Measurements from ENCODE around the gene GPR137. TPM values are rescaled to one million over a fixed set of nuclear protein-coding genes. Genes with fewer than 3 reads are reported as not detected.
A peak's percentile ranks its signal among the peaks of the same experiment; 100 is the strongest.

The GPR137 gene
- total RNA-seq, 2 donors from 2014 or later: 34.2 to 37.6 TPM

- Mint-ChIP-seq H3K27ac (no peak overlapping the region), H3K9me3 (no peaks in the 10 kb centered on the region), H3K36me3 (no peaks in the 10 kb centered on the region)
- ATAC-seq (no peak), DNase-seq (ENCODE audit: low spot score in 2 of 2) (no peak)
Observed at GRCh38 chr11:64258356-64258755, 27.3 kb upstream of the GPR137 start.

- H3K27ac Mint-ChIP-seq: peak overlapping the region; percentile 14 to 47
- H3K9me3 Mint-ChIP-seq: no peaks in the 10 kb centered on the region
- no peaks in the 10 kb centered on the region for H3K36me3 Mint-ChIP-seq
- DNase-seq (ENCODE audit: low spot score in 2 of 2) (no peak), ATAC-seq (no peak)
Observed at GRCh38 chr11:64258946-64259532, 26.6 kb upstream of the GPR137 start.

GRCh38 chr11:64259533-64260067 lies 26.0 kb upstream of the GPR137 start:
- no peaks in the 10 kb centered on the region for H3K36me3 Mint-ChIP-seq
- ATAC-seq (peak in 1 of 2 donors; percentile 69), DNase-seq (ENCODE audit: low spot score in 2 of 2) (no peak)
- H3K9me3 Mint-ChIP-seq: no peaks in the 10 kb centered on the region
- peak overlapping the region; percentile 14 to 47 for H3K27ac Mint-ChIP-seq

GRCh38 chr11:64260147-64260708 lies 25.4 kb upstream of the GPR137 start:
- Mint-ChIP-seq H3K36me3 (no peaks in the 10 kb centered on the region), H3K27ac (peak overlapping the region in 1 of 2 donors; percentile 14), H3K9me3 (no peaks in the 10 kb centered on the region)
- DNase-seq (ENCODE audit: low spot score in 2 of 2) (no peak), ATAC-seq (peak in 1 of 2 donors; percentile 52)

- Mint-ChIP-seq H3K27ac (no peak overlapping the region), H3K36me3 (no peaks in the 10 kb centered on the region)
- no peak for ATAC-seq
Observed at GRCh38 chr11:64261556-64262080, 24.0 kb upstream of the GPR137 start.

GRCh38 chr11:64262271-64263002 lies 23.2 kb upstream of the GPR137 start:
- Mint-ChIP-seq H3K36me3 (no peaks in the 10 kb centered on the region), H3K27ac (no peak overlapping the region), H3K9me3 (no peaks in the 10 kb centered on the region)
- ATAC-seq (no peak), DNase-seq (ENCODE audit: low spot score in 2 of 2) (no peak)

More at GRCh38 chr11:64261556-64262080, 24.0 kb upstream of the GPR137 start:
- H3K9me3 Mint-ChIP-seq: no peaks in the 10 kb centered on the region
- DNase-seq (ENCODE audit: low spot score in 2 of 2): no peak

- Mint-ChIP-seq H3K36me3 (no peaks in the 10 kb centered on the region), H3K27ac (no peak overlapping the region), H3K9me3 (no peaks in the 10 kb centered on the region)
- ATAC-seq (no peak), DNase-seq (ENCODE audit: low spot score in 2 of 2) (no peak)
Observed at GRCh38 chr11:64263021-64263946, 22.4 kb upstream of the GPR137 start.

- Mint-ChIP-seq H3K36me3 (peaks cover 0 to 4% of the 10 kb centered on the region in 2 donors), H3K9me3 (no peaks in the 10 kb centered on the region), H3K27ac (no peak overlapping the region)
- no peak for ATAC-seq
- no peak for DNase-seq (ENCODE audit: low spot score in 2 of 2)
Observed at GRCh38 chr11:64263947-64264317, 21.7 kb upstream of the GPR137 start.

- H3K27ac Mint-ChIP-seq: no peak overlapping the region
- H3K9me3 Mint-ChIP-seq: no peaks in the 10 kb centered on the region
- no peak for ATAC-seq
- H3K36me3 Mint-ChIP-seq: peaks cover 0 to 8% of the 10 kb centered on the region in 2 donors
- no peak for DNase-seq (ENCODE audit: low spot score in 2 of 2)
Observed at GRCh38 chr11:64264371-64264852, 21.2 kb upstream of the GPR137 start.

GRCh38 chr11:64265176-64266160 lies 20.2 kb upstream of the GPR137 start:
- no peak for DNase-seq (ENCODE audit: low spot score in 2 of 2)
- ATAC-seq: no peak
- H3K27ac Mint-ChIP-seq: no peak overlapping the region

GRCh38 chr11:64266339-64266738 lies 19.3 kb upstream of the GPR137 start:
- Mint-ChIP-seq H3K27ac (no peak overlapping the region), H3K9me3 (no peaks in the 10 kb centered on the region), H3K36me3 (peaks cover 10 to 14% of the 10 kb centered on the region in 2 donors)
- ATAC-seq: no peak
- DNase-seq (ENCODE audit: low spot score in 2 of 2): no peak

More at GRCh38 chr11:64265176-64266160, 20.2 kb upstream of the GPR137 start:
- H3K36me3 Mint-ChIP-seq: peaks cover 9 to 14% of the 10 kb centered on the region in 2 donors
- no peaks in the 10 kb centered on the region for H3K9me3 Mint-ChIP-seq

GRCh38 chr11:64267207-64267945 lies 18.3 kb upstream of the GPR137 start:
- Mint-ChIP-seq H3K36me3 (peaks cover 10 to 14% of the 10 kb centered on the region in 2 donors), H3K27ac (peak overlapping the region; percentile 55 to 91), H3K9me3 (no peaks in the 10 kb centered on the region)
- DNase-seq (ENCODE audit: low spot score in 2 of 2) (no peak), ATAC-seq (no peak)

- no peak for ATAC-seq
Observed at GRCh38 chr11:64268025-64268892, 17.4 kb upstream of the GPR137 start.

More at GRCh38 chr11:64268025-64268892, 17.4 kb upstream of the GPR137 start:
- Mint-ChIP-seq H3K36me3 (peaks cover 10 to 14% of the 10 kb centered on the region in 2 donors), H3K9me3 (no peaks in the 10 kb centered on the region), H3K27ac (peak overlapping the region; percentile 88 to 91)
- no peak for DNase-seq (ENCODE audit: low spot score in 2 of 2)

Measured in activated naive CD4-positive, alpha-beta T cell treated with anti-CD3 and anti-CD28 coated beads, Interleukin-2, amount 50 U/mL, for 72 hours (primary cell).